ENCODE data around the gene SRP14. TPM values are rescaled to one million over a fixed set of nuclear protein-coding genes. Genes with fewer than 3 reads are reported as not detected.

SRP14 gene
- total and polyA plus RNA-seq, 3 experiments from 2014 or later, result 202 to 835 (median 203) TPM

DNA sequence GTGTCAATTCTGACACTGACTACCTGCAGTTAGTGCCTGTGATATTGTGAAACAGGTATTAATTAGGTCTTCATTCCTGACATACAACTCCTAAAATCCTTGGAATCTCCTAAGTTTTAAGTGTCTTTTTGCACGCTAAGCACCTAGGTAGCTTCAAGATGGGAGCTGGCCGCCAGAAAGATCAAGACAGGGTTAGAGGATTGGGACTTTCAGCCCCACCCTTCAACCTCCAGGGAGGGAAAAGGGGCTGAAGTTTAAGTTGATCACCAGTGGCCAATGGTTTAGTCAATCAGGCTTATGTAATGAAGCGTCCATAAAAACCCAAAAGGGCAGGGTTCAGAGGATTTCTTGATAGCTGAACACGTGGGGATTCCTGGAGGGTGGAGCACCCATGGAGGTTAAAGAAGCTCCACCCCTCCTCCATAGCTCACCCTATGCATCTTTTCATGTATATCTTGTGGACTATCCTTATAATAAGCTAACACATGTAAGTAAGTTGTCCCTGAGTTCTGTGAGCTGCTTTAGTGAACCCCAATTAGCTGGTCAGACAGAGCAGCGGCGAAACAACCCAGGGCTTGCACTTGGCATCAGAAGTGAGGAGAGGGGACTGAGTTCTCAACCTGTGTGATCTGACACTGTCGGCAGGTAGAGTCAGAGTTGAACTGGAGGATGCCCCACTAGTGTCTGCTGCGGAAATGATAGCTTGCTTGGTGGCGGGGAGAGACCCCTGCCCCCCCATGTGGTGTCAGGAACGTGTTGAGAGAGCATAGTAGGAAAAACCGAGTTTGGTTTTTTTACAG lies 12.8 kb upstream of the SRP14 start:
- Mint-ChIP-seq H3K4me3 (peak overlapping the region in 2 of 7 donors; percentile 22 to 24), H3K36me3 (no peaks in the 10 kb centered on the region), H3K4me1 (peaks cover 74 to 94% (median 90%) of the 10 kb centered on the region in 3 donors), H3K9me3 (no peaks in the 10 kb centered on the region), H3K27me3 (no peaks in the 10 kb centered on the region), H3K27ac (peak overlapping the region in 7 of 8 donors; percentile 25 to 87 (median 64))
- H3K27me3 ChIP-seq (ENCODE audit: insufficient read depth, low read length, poor library complexity, severe bottlenecking), result no peaks in the 10 kb centered on the region
- no peak for DNase-seq
- CTCF ChIA-PET, result interaction anchor here (0.8 to 2.0 kb wide), 5 partner anchors 53 to 256 kb away, joined by 3 to 7 read pairs (median 3); partner anchors contain the start of gene PLCB2
- no peaks in the 10 kb centered on the region for H3K9me3 ChIP-seq (ENCODE audit: low read length)
- H3K27ac ChIP-seq (ENCODE audit: low read depth, low read length), result no peak overlapping the region
- H3K4me1 ChIP-seq (ENCODE audit: insufficient read depth, low read length), result peaks cover 70% of the 10 kb centered on the region
- POLR2A ChIA-PET, result interaction anchor here (0.6 to 1.9 kb wide), 2 partner anchors 47 to 149 kb away, joined by 3 to 5 read pairs; no protein-coding TSS in a partner anchor
- no peaks in the 10 kb centered on the region for H3K36me3 ChIP-seq (ENCODE audit: insufficient read depth, low read length)
- H3K4me3 ChIP-seq (ENCODE audit: low read length), result no peak overlapping the region

DNA sequence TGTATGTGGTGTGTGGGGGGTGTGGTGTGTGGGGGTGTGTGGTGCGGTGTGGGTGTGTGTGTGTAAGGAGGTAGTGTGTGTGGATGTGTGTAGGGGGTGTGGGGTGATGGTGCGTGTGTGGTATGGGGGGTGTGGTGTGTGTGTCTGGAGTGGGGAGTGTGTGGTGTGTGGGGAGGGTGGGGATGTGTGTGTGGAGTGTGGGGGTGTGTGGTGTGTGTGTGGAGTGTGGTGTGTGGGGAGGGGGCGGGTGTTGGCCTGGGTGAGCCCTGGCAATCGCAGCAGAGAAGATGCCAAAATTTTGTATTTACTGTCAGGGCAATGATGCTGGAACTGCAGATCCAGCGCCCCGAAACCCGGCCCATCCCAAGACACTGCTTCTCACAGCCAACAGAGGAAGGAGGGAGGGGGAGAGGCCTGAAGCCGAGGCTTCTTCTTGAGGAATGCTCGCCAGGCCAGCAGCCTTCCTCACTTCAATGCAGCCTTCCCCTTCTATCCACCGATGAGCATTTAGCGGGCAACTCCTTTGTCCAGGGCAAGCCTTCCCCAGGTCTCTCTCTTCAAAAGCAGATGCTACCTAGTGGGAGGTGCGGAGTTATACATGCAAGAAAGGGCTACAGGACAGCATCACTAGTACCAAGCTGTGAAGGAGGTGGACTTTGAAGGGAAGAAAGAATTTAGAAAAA lies 11.9 kb upstream of the SRP14 start:
- POLR2A ChIA-PET, result interaction anchor here (1.9 kb wide), 1 partner anchor 48 kb away, joined by 5 read pairs; no protein-coding TSS in a partner anchor
- no peaks in the 10 kb centered on the region for H3K9me3 ChIP-seq (ENCODE audit: low read length)
- H3K4me3 ChIP-seq (ENCODE audit: low read length), result no peak overlapping the region
- peak in 1 of 5 donors; percentile 60 for DNase-seq
- no peaks in the 10 kb centered on the region for H3K27me3 ChIP-seq (ENCODE audit: insufficient read depth, low read length, poor library complexity, severe bottlenecking)
- CTCF ChIA-PET, result interaction anchor here (1.6 to 2.0 kb wide), 2 partner anchors 54 to 56 kb away, joined by 5 to 7 read pairs; no protein-coding TSS in a partner anchor
- Mint-ChIP-seq H3K4me3 (peak overlapping the region in 1 of 7 donors; percentile 20), H3K4me1 (peaks cover 75 to 93% (median 87%) of the 10 kb centered on the region in 3 donors), H3K9me3 (no peaks in the 10 kb centered on the region), H3K36me3 (no peaks in the 10 kb centered on the region), H3K27me3 (no peaks in the 10 kb centered on the region), H3K27ac (peak overlapping the region in 3 of 8 donors; percentile 25 to 78 (median 75))
- H3K27ac ChIP-seq (ENCODE audit: low read depth, low read length), result no peak overlapping the region
- H3K4me1 ChIP-seq (ENCODE audit: insufficient read depth, low read length), result peaks cover 69% of the 10 kb centered on the region
- no peaks in the 10 kb centered on the region for H3K36me3 ChIP-seq (ENCODE audit: insufficient read depth, low read length)

DNA sequence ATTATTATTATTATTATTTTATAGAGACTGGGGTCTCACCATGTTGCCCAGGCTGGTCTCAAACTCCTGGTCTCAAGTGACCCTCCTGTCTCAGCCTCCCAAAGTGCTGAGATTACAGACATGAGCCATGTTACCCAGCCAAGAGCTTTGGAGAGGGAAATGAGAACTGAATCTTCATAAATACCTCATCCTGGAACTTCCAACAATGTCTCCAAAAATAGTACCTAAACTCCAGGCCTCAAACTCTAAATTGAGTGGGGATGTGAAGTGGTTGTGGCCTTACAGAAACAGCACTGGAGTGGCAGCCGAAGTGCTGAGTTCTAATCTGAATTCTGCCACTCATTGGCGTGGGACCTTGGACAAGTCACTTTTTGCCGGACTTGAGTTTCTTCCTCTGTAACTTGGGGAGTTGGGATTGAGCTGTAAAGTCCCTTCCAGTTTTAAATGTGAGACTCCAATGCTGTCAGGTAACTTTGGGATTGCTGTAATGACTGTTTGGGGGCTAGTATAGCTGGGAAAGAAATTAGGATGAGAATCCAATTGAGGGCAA lies 10.0 kb upstream of the SRP14 start:
- H3K27me3 Mint-ChIP-seq, result no peaks in the 10 kb centered on the region
- Histone ChIP-seq H3K36me3 (ENCODE audit: insufficient read depth, low read length) (no peaks in the 10 kb centered on the region), H3K4me1 (ENCODE audit: insufficient read depth, low read length) (peaks cover 63% of the 10 kb centered on the region), H3K9me3 (ENCODE audit: low read length) (no peaks in the 10 kb centered on the region), H3K4me3 (ENCODE audit: low read length) (no peak overlapping the region), H3K27me3 (ENCODE audit: insufficient read depth, low read length, poor library complexity, severe bottlenecking) (no peaks in the 10 kb centered on the region), H3K27ac (ENCODE audit: low read depth, low read length) (no peak overlapping the region)
- no peaks in the 10 kb centered on the region for H3K9me3 Mint-ChIP-seq
- peaks cover 69 to 88% (median 81%) of the 10 kb centered on the region in 3 donors for H3K4me1 Mint-ChIP-seq
- H3K36me3 Mint-ChIP-seq, result no peaks in the 10 kb centered on the region
- ChIA-PET CTCF (interaction anchor here (0.9 to 7.9 kb wide), 9 partner anchors 10 to 259 kb away, joined by 3 to 140 read pairs (median 6); partner anchors contain the start of genes PLCB2 and SRP14), POLR2A (interaction anchor here (0.7 to 1.7 kb wide), 4 partner anchors 9 to 60 kb away, joined by 3 to 7 read pairs (median 4); partner anchors contain the start of genes BMF and SRP14)
- peak overlapping the region in 5 of 8 donors; percentile 17 to 81 (median 50) for H3K27ac Mint-ChIP-seq
- peak overlapping the region in 5 of 7 donors; percentile 8 to 32 (median 15) for H3K4me3 Mint-ChIP-seq
- DNase-seq, result no peak

DNA sequence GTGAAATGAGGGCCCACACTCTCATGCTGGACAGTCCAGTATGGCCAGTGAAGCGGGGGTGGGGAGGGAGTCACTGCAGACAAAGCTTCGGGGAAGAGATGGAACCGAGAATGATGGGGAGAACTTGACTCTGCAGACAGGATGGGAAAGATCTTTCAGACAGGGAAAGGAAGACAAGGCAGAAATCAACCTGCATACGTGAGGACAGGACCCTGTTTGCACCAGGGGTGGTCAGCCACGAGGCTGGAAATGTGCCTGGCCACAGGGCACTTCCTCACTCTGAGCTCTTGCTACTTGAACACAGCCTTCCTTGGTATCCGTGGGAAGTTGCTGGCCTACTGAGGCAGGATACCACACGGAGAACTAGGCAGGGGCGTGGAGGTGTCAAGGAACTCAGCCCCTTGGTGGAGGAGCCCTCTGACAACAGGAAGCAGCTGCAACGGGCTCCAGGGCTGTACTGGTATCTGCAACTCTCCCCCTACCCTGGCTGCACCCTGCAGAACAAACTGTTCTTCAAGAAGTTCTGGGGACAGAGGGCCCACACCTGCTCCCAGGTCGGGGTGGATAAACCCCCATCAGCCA lies 9.3 kb upstream of the SRP14 start:
- peak overlapping the region; percentile 8 for H3K4me3 ChIP-seq (ENCODE audit: low read length)
- peak overlapping the region in 6 of 7 donors; percentile 37 to 82 (median 66) for H3K4me3 Mint-ChIP-seq
- no peaks in the 10 kb centered on the region for H3K27me3 ChIP-seq (ENCODE audit: insufficient read depth, low read length, poor library complexity, severe bottlenecking)
- H3K27me3 Mint-ChIP-seq, result no peaks in the 10 kb centered on the region
- H3K36me3 Mint-ChIP-seq, result no peaks in the 10 kb centered on the region
- ChIA-PET POLR2A (interaction anchor here (0.7 to 1.7 kb wide), 5 partner anchors 9 to 61 kb away, joined by 3 to 7 read pairs (median 4); partner anchors contain the start of genes BMF and SRP14), CTCF (interaction anchor here (1.2 to 7.9 kb wide), 12 partner anchors 12 to 259 kb away, joined by 3 to 140 read pairs (median 6); partner anchors contain the start of gene PLCB2)
- no peaks in the 10 kb centered on the region for H3K36me3 ChIP-seq (ENCODE audit: insufficient read depth, low read length)
- peak in 3 of 5 donors; percentile 18 to 62 (median 39) for DNase-seq
- H3K4me1 ChIP-seq (ENCODE audit: insufficient read depth, low read length), result peaks cover 56% of the 10 kb centered on the region
- no peaks in the 10 kb centered on the region for H3K9me3 ChIP-seq (ENCODE audit: low read length)
- peaks cover 63 to 81% (median 74%) of the 10 kb centered on the region in 3 donors for H3K4me1 Mint-ChIP-seq
- peak overlapping the region; percentile 74 to 97 (median 90) for H3K27ac Mint-ChIP-seq
- H3K9me3 Mint-ChIP-seq, result no peaks in the 10 kb centered on the region
- H3K27ac ChIP-seq (ENCODE audit: low read depth, low read length), result no peak overlapping the region

GRCh38 chr15:40047415-40048210 lies 8.6 kb upstream of the SRP14 start:
- Mint-ChIP-seq H3K4me1 (peaks cover 57 to 74% (median 68%) of the 10 kb centered on the region in 3 donors), H3K9me3 (no peaks in the 10 kb centered on the region), H3K4me3 (peak overlapping the region in 6 of 7 donors; percentile 37 to 82 (median 66)), H3K27me3 (no peaks in the 10 kb centered on the region), H3K27ac (peak overlapping the region; percentile 74 to 97 (median 90)), H3K36me3 (peaks cover 0 to 1% (median 0%) of the 10 kb centered on the region in 3 donors)
- ChIA-PET CTCF (interaction anchor here (0.7 to 7.9 kb wide), 15 partner anchors 8 to 260 kb away, joined by 3 to 140 read pairs (median 6); partner anchors contain the start of gene PLCB2), POLR2A (interaction anchor here (0.6 to 1.7 kb wide), 5 partner anchors 8 to 81 kb away, joined by 3 to 7 read pairs (median 4); partner anchors contain the start of genes BMF and SRP14)
- H3K27ac ChIP-seq (ENCODE audit: low read depth, low read length), result no peak overlapping the region
- no peaks in the 10 kb centered on the region for H3K36me3 ChIP-seq (ENCODE audit: insufficient read depth, low read length)
- DNase-seq, result peak in 4 of 5 donors; percentile 25 to 72 (median 36)
- no peaks in the 10 kb centered on the region for H3K9me3 ChIP-seq (ENCODE audit: low read length)
- no peaks in the 10 kb centered on the region for H3K27me3 ChIP-seq (ENCODE audit: insufficient read depth, low read length, poor library complexity, severe bottlenecking)
- peaks cover 55% of the 10 kb centered on the region for H3K4me1 ChIP-seq (ENCODE audit: insufficient read depth, low read length)
- peak overlapping the region; percentile 8 for H3K4me3 ChIP-seq (ENCODE audit: low read length)

- ChIA-PET CTCF (interaction anchor here (1.0 to 7.9 kb wide), 12 partner anchors 9 to 261 kb away, joined by 4 to 140 read pairs (median 6); partner anchors contain the start of gene PLCB2), POLR2A (interaction anchor here (0.6 to 1.7 kb wide), 3 partner anchors 10 to 62 kb away, joined by 3 to 4 read pairs (median 4); partner anchors contain the start of gene BMF)
- no peaks in the 10 kb centered on the region for H3K9me3 ChIP-seq (ENCODE audit: low read length)
- H3K4me1 ChIP-seq (ENCODE audit: insufficient read depth, low read length), result peaks cover 55% of the 10 kb centered on the region
- no peaks in the 10 kb centered on the region for H3K36me3 ChIP-seq (ENCODE audit: insufficient read depth, low read length)
- Mint-ChIP-seq H3K4me1 (peaks cover 50 to 66% (median 60%) of the 10 kb centered on the region in 3 donors), H3K27ac (peak overlapping the region in 6 of 8 donors; percentile 72 to 95 (median 87)), H3K4me3 (peak overlapping the region in 3 of 7 donors; percentile 9 to 34 (median 28)), H3K27me3 (no peaks in the 10 kb centered on the region), H3K9me3 (no peaks in the 10 kb centered on the region), H3K36me3 (peaks cover 0 to 1% (median 0%) of the 10 kb centered on the region in 3 donors)
- H3K27ac ChIP-seq (ENCODE audit: low read depth, low read length), result no peak overlapping the region
- H3K4me3 ChIP-seq (ENCODE audit: low read length), result no peak overlapping the region
- no peak for DNase-seq
- no peaks in the 10 kb centered on the region for H3K27me3 ChIP-seq (ENCODE audit: insufficient read depth, low read length, poor library complexity, severe bottlenecking)
These were observed 7.9 kb upstream of the SRP14 start for GRCh38 chr15:40046721-40047414.
